HG03159 (cell line): ENCODE measurements around the gene IQCM.

ENCODE experiments used
- ATAC-seq: cut with Tn5 transposase; IDR thresholded peaks from one replicate; pipeline ENCODE4 v1.9.1; 2021; ENCODE audit warnings: mild to moderate bottlenecking, moderate library complexity; ENCODE audit not compliant: unreplicated experiment

The IQCM gene

GRCh38 chr4:149781150-149781549 is 34.5 kb downstream of the IQCM start:
- ATAC-seq: no peak

GRCh38 chr4:149768477-149768876 is 47.2 kb downstream of the IQCM start:
- ATAC-seq: no peak

GRCh38 chr4:149766135-149766534 is 49.5 kb downstream of the IQCM start:
- ATAC-seq: no peak

GRCh38 chr4:149765630-149766029 is 50.0 kb downstream of the IQCM start:
- ATAC-seq: no peak

- ATAC-seq: no peak
Measured at GRCh38 chr4:149755969-149756368, 59.7 kb downstream of the IQCM start.

- ATAC-seq: no peak
Measured at GRCh38 chr4:149754526-149754925, 61.1 kb downstream of the IQCM start.

- no peak for ATAC-seq
Measured at GRCh38 chr4:149752729-149753128, 62.9 kb downstream of the IQCM start.

GRCh38 chr4:149751174-149751573 is 64.5 kb downstream of the IQCM start:
- ATAC-seq: no peak

- ATAC-seq: no peak
Measured at GRCh38 chr4:149749784-149750183, 65.9 kb downstream of the IQCM start.

GRCh38 chr4:149747646-149748045 is 68.0 kb downstream of the IQCM start:
- no peak for ATAC-seq

GRCh38 chr4:149746276-149746675 is 69.4 kb downstream of the IQCM start:
- no peak for ATAC-seq

GRCh38 chr4:149741186-149741831 is 74.3 kb downstream of the IQCM start:
- no peak for ATAC-seq

- no peak for ATAC-seq
Measured at GRCh38 chr4:149738156-149738555, 77.5 kb downstream of the IQCM start.

GRCh38 chr4:149735796-149736195 is 79.8 kb downstream of the IQCM start:
- no peak for ATAC-seq

GRCh38 chr4:149728444-149728843 is 87.2 kb downstream of the IQCM start:
- ATAC-seq: no peak

GRCh38 chr4:149727663-149728062 is 88.0 kb downstream of the IQCM start:
- no peak for ATAC-seq

GRCh38 chr4:149723065-149723464 is 92.6 kb downstream of the IQCM start:
- no peak for ATAC-seq

GRCh38 chr4:149719806-149720205 is 95.8 kb downstream of the IQCM start:
- no peak for ATAC-seq

- ATAC-seq: no peak
Measured at GRCh38 chr4:149719357-149719756, 96.3 kb downstream of the IQCM start.

GRCh38 chr4:149718500-149718899 is 97.1 kb downstream of the IQCM start:
- ATAC-seq: no peak

GRCh38 chr4:149716728-149717127 is 98.9 kb downstream of the IQCM start:
- ATAC-seq: no peak

GRCh38 chr4:149715822-149716585 is 99.6 kb downstream of the IQCM start:
- ATAC-seq: no peak

GRCh38 chr4:149713031-149713430 is 102.6 kb downstream of the IQCM start:
- ATAC-seq: no peak
